ENCODE measurements around the gene RPS6KA1.
"Not testable (repeated sequence)": the region's sequence is repeated elsewhere in the genome, so short reads cannot be mapped to it uniquely, and the experiment has no call there.

The RPS6KA1 gene

GRCh38 chr1:26602378-26602959 is 72.9 kb downstream of the RPS6KA1 start:
- peak; percentile 65 for DNase-seq (ENCODE audit: extremely low spot score)
- peak; percentile 74 for TF ChIP-seq CTCF (IDR thresholded peaks at IDR 0.05; ENCODE audit: control extremely low read depth, extremely low read depth, low read depth, missing control alignments)
- ChIA-PET CTCF (interaction anchor here (0.7 to 9.6 kb wide), 69 partner anchors 8 to 495 kb away, joined by 3 to 257 read pairs (median 5); partner anchors contain the start of genes GPATCH3, GPN2 and PIGV), POLR2A (interaction anchor here (0.7 kb wide), 1 partner anchor 1020 kb away, joined by 5 read pairs; no protein-coding TSS in a partner anchor)

GRCh38 chr1:26603856-26604255 is 74.3 kb downstream of the RPS6KA1 start:
- POLR2A ChIA-PET, result interaction anchor here (1.0 kb wide), 1 partner anchor 19 kb away, joined by 3 read pairs; no protein-coding TSS in a partner anchor
- no peak for DNase-seq (ENCODE audit: extremely low spot score)
- no peak for TF ChIP-seq CTCF (IDR thresholded peaks at IDR 0.05; ENCODE audit: control extremely low read depth, extremely low read depth, low read depth, missing control alignments)
- CTCF ChIA-PET, result interaction anchor here (0.7 to 9.6 kb wide), 17 partner anchors 9 to 394 kb away, joined by 3 to 257 read pairs (median 5); partner anchors contain the start of genes PIGV and SFN

- no peak for TF ChIP-seq CTCF (IDR thresholded peaks at IDR 0.05; ENCODE audit: control extremely low read depth, extremely low read depth, low read depth, missing control alignments)
- ChIA-PET CTCF (interaction anchor here (1.0 to 2.0 kb wide), 3 partner anchors 9 to 181 kb away, joined by 4 to 7 read pairs (median 5); no protein-coding TSS in a partner anchor), POLR2A (interaction anchor here (0.6 kb wide), 1 partner anchor 276 kb away, joined by 4 read pairs; no protein-coding TSS in a partner anchor)
- no peak for DNase-seq (ENCODE audit: extremely low spot score)
These were observed 77.6 kb downstream of the RPS6KA1 start for GRCh38 chr1:26607186-26607585.

GRCh38 chr1:26608895-26609294 is 79.3 kb downstream of the RPS6KA1 start:
- DNase-seq (ENCODE audit: extremely low spot score), result no peak
- TF ChIP-seq CTCF (IDR thresholded peaks at IDR 0.05; ENCODE audit: control extremely low read depth, extremely low read depth, low read depth, missing control alignments), result peak; percentile 21
- CTCF ChIA-PET, result interaction anchor here (1.4 to 2.7 kb wide), 4 partner anchors 10 to 179 kb away, joined by 6 to 11 read pairs (median 8); partner anchors contain the start of gene PIGV
- POLR2A ChIA-PET, result no interaction called here

- CTCF ChIA-PET, result interaction anchor here (0.7 to 2.7 kb wide), 4 partner anchors 9 to 177 kb away, joined by 3 to 11 read pairs (median 10); partner anchors contain the start of gene PIGV
- TF ChIP-seq CTCF (IDR thresholded peaks at IDR 0.05; ENCODE audit: control extremely low read depth, extremely low read depth, low read depth, missing control alignments), result no peak
- POLR2A ChIA-PET, result no interaction called here
- no peak for DNase-seq (ENCODE audit: extremely low spot score)
These were observed 81.2 kb downstream of the RPS6KA1 start for GRCh38 chr1:26610781-26611180.

- DNase-seq (ENCODE audit: extremely low spot score); POLR2A ChIA-PET: not testable (repeated sequence)
- CTCF ChIA-PET, result interaction anchor here (1.0 to 3.4 kb wide), 4 partner anchors 10 to 176 kb away, joined by 3 to 23 read pairs (median 4); no protein-coding TSS in a partner anchor
These were observed 83.1 kb downstream of the RPS6KA1 start for GRCh38 chr1:26612627-26613026.
